ENCODE results near the gene SP6.

The SP6 gene

GRCh38 chr17:47822785-47823184, 28.2 kb downstream of the SP6 start:
- TF ChIP-seq ZNF8 (CRISPR knock-in tag; IDR thresholded peaks at IDR 0.05) (no peak), OSR1 (CRISPR knock-in tag; IDR thresholded peaks at IDR 0.05) (no peak), ESRRG (CRISPR knock-in tag; IDR thresholded peaks at IDR 0.05) (no peak)
- ATAC-seq, result 0 out of 3 replicates have a peak, but pooled peaks have one; percentile 2

GRCh38 chr17:47821424-47822391, 29.3 kb downstream of the SP6 start, which contains the start of gene OSBPL7:
Gene OSBPL7 (minus strand): TSS chr17:47821794. CDS start chr17:47820278, 1,516 bp downstream.
- TF ChIP-seq TOX (CRISPR knock-in tag; IDR thresholded peaks at IDR 0.05; ENCODE audit: borderline replicate concordance) (no peak), CSDC2 (CRISPR knock-in tag; IDR thresholded peaks at IDR 0.05) (no peak), BACH2 (CRISPR knock-in tag; IDR thresholded peaks at IDR 0.05; ENCODE audit: borderline replicate concordance) (no peak), OSR1 (CRISPR knock-in tag; IDR thresholded peaks at IDR 0.05) (no peak), PATZ1 (CRISPR knock-in tag; IDR thresholded peaks at IDR 0.05; ENCODE audit: borderline replicate concordance) (peak; percentile 81; the same call in 1 of the 2 replicates), ZNF70 (CRISPR knock-in tag; IDR thresholded peaks at IDR 0.05) (no peak)
- peak; percentile 96 for ATAC-seq

GRCh38 chr17:47821031-47821423, 29.9 kb downstream of the SP6 start:
- TF ChIP-seq ESRRG (CRISPR knock-in tag; IDR thresholded peaks at IDR 0.05), result no peak
- TF ChIP-seq TCF4 (CRISPR knock-in tag; IDR thresholded peaks at IDR 0.05; ENCODE audit: borderline replicate concordance), result no peak
- TF ChIP-seq CREB5 (CRISPR knock-in tag; IDR thresholded peaks at IDR 0.05; ENCODE audit: low read depth), result no peak
- TF ChIP-seq POU6F1 (CRISPR knock-in tag; IDR thresholded peaks at IDR 0.05; ENCODE audit: borderline replicate concordance, low read depth), result no peak
- TF ChIP-seq SNAI2 (CRISPR knock-in tag; IDR thresholded peaks at IDR 0.05), result no peak
- no peak for TF ChIP-seq ZFP30 (CRISPR knock-in tag; IDR thresholded peaks at IDR 0.05)
- no peak for TF ChIP-seq BACH2 (CRISPR knock-in tag; IDR thresholded peaks at IDR 0.05; ENCODE audit: borderline replicate concordance)
- no peak for TF ChIP-seq ZNF8 (CRISPR knock-in tag; IDR thresholded peaks at IDR 0.05)
- no peak for TF ChIP-seq RARB (CRISPR knock-in tag; IDR thresholded peaks at IDR 0.05)
- TF ChIP-seq ISL1 (CRISPR knock-in tag; IDR thresholded peaks at IDR 0.05), result no peak
- no peak for TF ChIP-seq TSHZ2 (CRISPR knock-in tag; IDR thresholded peaks at IDR 0.05)
- no peak for TF ChIP-seq TOX (CRISPR knock-in tag; IDR thresholded peaks at IDR 0.05; ENCODE audit: borderline replicate concordance)
- no peak for TF ChIP-seq ZNF70 (CRISPR knock-in tag; IDR thresholded peaks at IDR 0.05)
- no peak for TF ChIP-seq CSDC2 (CRISPR knock-in tag; IDR thresholded peaks at IDR 0.05)
- no peak for TF ChIP-seq PATZ1 (CRISPR knock-in tag; IDR thresholded peaks at IDR 0.05; ENCODE audit: borderline replicate concordance)
- no peak for TF ChIP-seq ZNF565 (CRISPR knock-in tag; conservative IDR thresholded peaks at IDR 0.05; ENCODE audit: low read depth)
- no peak for TF ChIP-seq OSR1 (CRISPR knock-in tag; IDR thresholded peaks at IDR 0.05)
- no peak for TF ChIP-seq PPARA (CRISPR knock-in tag; IDR thresholded peaks at IDR 0.05; ENCODE audit: borderline replicate concordance)
- TF ChIP-seq GLIS3 (CRISPR knock-in tag; IDR thresholded peaks at IDR 0.05), result no peak
- no peak for TF ChIP-seq ZFP3 (CRISPR knock-in tag; IDR thresholded peaks at IDR 0.05)
- peak; percentile 1; the same call in 2 of the 3 replicates for ATAC-seq
